ENCODE data around the gene VPS37B. TPM values are rescaled to one million over a fixed set of nuclear protein-coding genes. Genes with fewer than 3 reads are reported as not detected.

Gene VPS37B
- total and polyA plus RNA-seq, 8 donors = 13.5 to 30.1 (median 18.6) TPM

DNA sequence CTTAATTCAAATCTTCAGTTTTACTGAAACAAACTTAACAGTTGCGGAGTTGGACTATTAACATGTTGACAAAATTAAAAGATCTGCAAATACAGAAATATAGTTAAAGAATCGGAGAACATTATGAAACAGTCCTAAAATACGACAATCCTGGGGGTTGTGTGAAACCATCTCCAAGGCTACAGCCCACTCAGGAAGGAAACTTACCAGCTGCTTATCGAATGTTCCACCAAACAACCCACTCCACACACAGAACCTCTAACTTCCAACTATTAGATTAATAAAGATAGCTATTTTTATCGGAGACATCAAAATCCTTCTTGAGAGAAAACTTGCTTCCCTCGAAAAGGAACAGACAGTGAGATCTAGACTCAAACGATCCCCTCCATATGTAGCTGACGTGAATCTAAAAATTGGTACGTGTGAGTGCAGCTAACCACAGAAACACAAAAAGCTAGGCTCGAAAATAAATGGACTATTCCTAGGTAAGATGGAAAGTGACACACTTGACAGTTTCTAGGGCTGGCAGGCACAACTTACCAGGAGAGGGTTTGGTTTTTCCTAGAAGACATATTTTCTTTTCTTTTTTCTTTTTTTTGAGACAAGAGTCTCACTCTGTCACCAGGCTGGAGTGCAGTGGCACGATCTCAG lies 12.9 kb downstream of the VPS37B start:
- Histone ChIP-seq H3K27ac (no peak overlapping the region), H3K36me3 (no peaks in the 10 kb centered on the region), H3K4me1 (peaks cover 16 to 44% (median 41%) of the 10 kb centered on the region in 3 donors), H3K27me3 (no peaks in the 10 kb centered on the region), H3K9me3 (no peaks in the 10 kb centered on the region), H3K4me3 (no peak overlapping the region)
- FAIRE-seq = no peak
- no peak for DNase-seq
- ATAC-seq = no peak
- WGBS, 2 donors = 81 to 83% methylated on average over 11 of the region's 11 CpGs
- TF ChIP-seq, protein P1, sequence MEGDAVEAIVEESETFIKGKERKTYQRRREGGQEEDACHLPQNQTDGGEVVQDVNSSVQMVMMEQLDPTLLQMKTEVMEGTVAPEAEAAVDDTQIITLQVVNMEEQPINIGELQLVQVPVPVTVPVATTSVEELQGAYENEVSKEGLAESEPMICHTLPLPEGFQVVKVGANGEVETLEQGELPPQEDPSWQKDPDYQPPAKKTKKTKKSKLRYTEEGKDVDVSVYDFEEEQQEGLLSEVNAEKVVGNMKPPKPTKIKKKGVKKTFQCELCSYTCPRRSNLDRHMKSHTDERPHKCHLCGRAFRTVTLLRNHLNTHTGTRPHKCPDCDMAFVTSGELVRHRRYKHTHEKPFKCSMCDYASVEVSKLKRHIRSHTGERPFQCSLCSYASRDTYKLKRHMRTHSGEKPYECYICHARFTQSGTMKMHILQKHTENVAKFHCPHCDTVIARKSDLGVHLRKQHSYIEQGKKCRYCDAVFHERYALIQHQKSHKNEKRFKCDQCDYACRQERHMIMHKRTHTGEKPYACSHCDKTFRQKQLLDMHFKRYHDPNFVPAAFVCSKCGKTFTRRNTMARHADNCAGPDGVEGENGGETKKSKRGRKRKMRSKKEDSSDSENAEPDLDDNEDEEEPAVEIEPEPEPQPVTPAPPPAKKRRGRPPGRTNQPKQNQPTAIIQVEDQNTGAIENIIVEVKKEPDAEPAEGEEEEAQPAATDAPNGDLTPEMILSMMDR (IDR thresholded peaks at IDR 0.05) = no peak
- intact Hi-C loops (cut with DNase I) = no loop called here

- intact Hi-C loops (cut with DNase I) = no loop called here
- Histone ChIP-seq H3K9me3 (no peaks in the 10 kb centered on the region), H3K4me3 (no peak overlapping the region), H3K4me1 (peaks cover 8 to 32% (median 20%) of the 10 kb centered on the region in 3 donors), H3K27me3 (no peaks in the 10 kb centered on the region), H3K27ac (no peak overlapping the region), H3K36me3 (no peaks in the 10 kb centered on the region)
- peak in 3 of 4 donors; percentile 58 to 76 (median 66) for ATAC-seq
- TF ChIP-seq, protein P1 (IDR thresholded peaks at IDR 0.05) = no peak
- WGBS, 2 donors = 67 to 70% methylated on average over 8 of the region's 8 CpGs
- no peak for DNase-seq
- FAIRE-seq = no peak
Observed at GRCh38 chr12:122880668-122881067, 15.3 kb downstream of the VPS37B start.

GRCh38 chr12:122880155-122880667 lies 15.7 kb downstream of the VPS37B start:
- TF ChIP-seq, protein P1 (IDR thresholded peaks at IDR 0.05) = no peak
- H3K4me3 ChIP-seq = no peak overlapping the region
- H3K9me3 ChIP-seq = no peaks in the 10 kb centered on the region
- ATAC-seq (peak in 2 of 4 donors; percentile 24 to 30), DNase-seq (no peak), FAIRE-seq (no peak)
- H3K27ac ChIP-seq = peak overlapping the region in 1 of 4 donors; percentile 33
- intact Hi-C loops (cut with DNase I) = no loop called here
- H3K4me1 ChIP-seq = peaks cover 8 to 32% (median 20%) of the 10 kb centered on the region in 3 donors
- no peaks in the 10 kb centered on the region for H3K36me3 ChIP-seq
- no peaks in the 10 kb centered on the region for H3K27me3 ChIP-seq
- 57 to 59% methylated on average over 10 of the region's 10 CpGs for WGBS, 2 donors

- Histone ChIP-seq H3K4me1 (peaks cover 8 to 26% (median 14%) of the 10 kb centered on the region in 3 donors), H3K27ac (no peak overlapping the region), H3K4me3 (no peak overlapping the region), H3K9me3 (no peaks in the 10 kb centered on the region), H3K36me3 (no peaks in the 10 kb centered on the region), H3K27me3 (no peaks in the 10 kb centered on the region)
- FAIRE-seq = no peak
- intact Hi-C loops (cut with DNase I) = no loop called here
- DNase-seq = no peak
- WGBS, 2 donors = 83 to 84% methylated on average over 17 of the region's 17 CpGs
- ATAC-seq = no peak
- TF ChIP-seq, protein P1 (IDR thresholded peaks at IDR 0.05) = no peak
Observed at GRCh38 chr12:122878780-122879612, 16.9 kb downstream of the VPS37B start.

Data from pancreas (tissue), 10 donors.